ENCODE data around the gene METTL27.

DNA sequence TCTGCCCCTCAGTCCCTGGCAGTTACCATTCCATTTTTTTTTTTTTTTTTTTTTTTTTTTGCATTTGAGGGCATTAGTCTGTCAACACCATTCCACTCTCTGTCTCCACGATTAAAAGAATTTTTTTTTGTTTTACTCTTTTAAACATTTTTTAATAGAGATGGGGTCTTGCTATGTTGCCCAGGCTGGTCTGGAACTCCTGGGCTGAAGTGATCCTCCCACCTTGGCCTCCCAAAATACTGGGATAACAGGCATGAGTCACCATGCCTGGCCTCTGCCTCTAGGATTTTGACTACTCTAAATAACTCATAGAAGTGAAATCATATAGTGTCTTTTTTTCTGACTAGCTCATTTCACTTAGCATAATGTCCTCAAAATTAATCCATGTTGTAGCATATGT, 55.7 kb downstream of the METTL27 start:
- TF ChIP-seq, protein P1, sequence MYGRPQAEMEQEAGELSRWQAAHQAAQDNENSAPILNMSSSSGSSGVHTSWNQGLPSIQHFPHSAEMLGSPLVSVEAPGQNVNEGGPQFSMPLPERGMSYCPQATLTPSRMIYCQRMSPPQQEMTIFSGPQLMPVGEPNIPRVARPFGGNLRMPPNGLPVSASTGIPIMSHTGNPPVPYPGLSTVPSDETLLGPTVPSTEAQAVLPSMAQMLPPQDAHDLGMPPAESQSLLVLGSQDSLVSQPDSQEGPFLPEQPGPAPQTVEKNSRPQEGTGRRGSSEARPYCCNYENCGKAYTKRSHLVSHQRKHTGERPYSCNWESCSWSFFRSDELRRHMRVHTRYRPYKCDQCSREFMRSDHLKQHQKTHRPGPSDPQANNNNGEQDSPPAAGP (tag by site-specific recombination; IDR thresholded peaks at IDR 0.05) = no peak
- TF ChIP-seq BCL11B (tag by site-specific recombination; IDR thresholded peaks at IDR 0.05; ENCODE audit: low read depth) = no peak
